ENCODE results near the gene MYO1F.
"Not testable (repeated sequence)": the region's sequence is repeated elsewhere in the genome, so short reads cannot be mapped to it uniquely, and the experiment has no call there.

MYO1F gene

GRCh38 chr19:8558325-8558724 lies 18.9 kb downstream of the MYO1F start:
- ATAC-seq (ENCODE audit: insufficient read depth, low read depth): no peak
- Histone ChIP-seq H3K27me3 (ENCODE audit: insufficient read depth, low read length, poor library complexity) (no peaks in the 10 kb centered on the region), H3K27ac (ENCODE audit: low read length) (no peak overlapping the region), H4K20me1 (ENCODE audit: insufficient read depth, low read length) (no peaks in the 10 kb centered on the region), H3K4me1 (ENCODE audit: insufficient read depth, low read length) (no peaks in the 10 kb centered on the region), H3K36me3 (ENCODE audit: insufficient read depth, low read length) (no peaks in the 10 kb centered on the region), H3K9me3 (ENCODE audit: insufficient read depth, low read length, severe bottlenecking) (no peaks in the 10 kb centered on the region), H2AFZ (ENCODE audit: low read depth, low read length) (no peak overlapping the region), H3K4me3 (ENCODE audit: low read depth in 1 of 2, low read length in 2 of 2) (no peak overlapping the region), H3K4me2 (ENCODE audit: insufficient read depth, low read length) (no peak overlapping the region), H3K79me2 (ENCODE audit: insufficient read depth, low read length) (no peaks in the 10 kb centered on the region), H3K9ac (ENCODE audit: low read depth, low read length) (no peak overlapping the region)
- DNase-seq: no peak
- TF ChIP-seq, protein P1, sequence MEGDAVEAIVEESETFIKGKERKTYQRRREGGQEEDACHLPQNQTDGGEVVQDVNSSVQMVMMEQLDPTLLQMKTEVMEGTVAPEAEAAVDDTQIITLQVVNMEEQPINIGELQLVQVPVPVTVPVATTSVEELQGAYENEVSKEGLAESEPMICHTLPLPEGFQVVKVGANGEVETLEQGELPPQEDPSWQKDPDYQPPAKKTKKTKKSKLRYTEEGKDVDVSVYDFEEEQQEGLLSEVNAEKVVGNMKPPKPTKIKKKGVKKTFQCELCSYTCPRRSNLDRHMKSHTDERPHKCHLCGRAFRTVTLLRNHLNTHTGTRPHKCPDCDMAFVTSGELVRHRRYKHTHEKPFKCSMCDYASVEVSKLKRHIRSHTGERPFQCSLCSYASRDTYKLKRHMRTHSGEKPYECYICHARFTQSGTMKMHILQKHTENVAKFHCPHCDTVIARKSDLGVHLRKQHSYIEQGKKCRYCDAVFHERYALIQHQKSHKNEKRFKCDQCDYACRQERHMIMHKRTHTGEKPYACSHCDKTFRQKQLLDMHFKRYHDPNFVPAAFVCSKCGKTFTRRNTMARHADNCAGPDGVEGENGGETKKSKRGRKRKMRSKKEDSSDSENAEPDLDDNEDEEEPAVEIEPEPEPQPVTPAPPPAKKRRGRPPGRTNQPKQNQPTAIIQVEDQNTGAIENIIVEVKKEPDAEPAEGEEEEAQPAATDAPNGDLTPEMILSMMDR (IDR thresholded peaks at IDR 0.05; ENCODE audit: borderline replicate concordance, extremely low read depth, low read length, poor library complexity, severe bottlenecking): no peak
- no peak for TF ChIP-seq EZH2 (IDR thresholded peaks at IDR 0.05; ENCODE audit: borderline replicate concordance, low read depth, low read length, severe bottlenecking)

DNA sequence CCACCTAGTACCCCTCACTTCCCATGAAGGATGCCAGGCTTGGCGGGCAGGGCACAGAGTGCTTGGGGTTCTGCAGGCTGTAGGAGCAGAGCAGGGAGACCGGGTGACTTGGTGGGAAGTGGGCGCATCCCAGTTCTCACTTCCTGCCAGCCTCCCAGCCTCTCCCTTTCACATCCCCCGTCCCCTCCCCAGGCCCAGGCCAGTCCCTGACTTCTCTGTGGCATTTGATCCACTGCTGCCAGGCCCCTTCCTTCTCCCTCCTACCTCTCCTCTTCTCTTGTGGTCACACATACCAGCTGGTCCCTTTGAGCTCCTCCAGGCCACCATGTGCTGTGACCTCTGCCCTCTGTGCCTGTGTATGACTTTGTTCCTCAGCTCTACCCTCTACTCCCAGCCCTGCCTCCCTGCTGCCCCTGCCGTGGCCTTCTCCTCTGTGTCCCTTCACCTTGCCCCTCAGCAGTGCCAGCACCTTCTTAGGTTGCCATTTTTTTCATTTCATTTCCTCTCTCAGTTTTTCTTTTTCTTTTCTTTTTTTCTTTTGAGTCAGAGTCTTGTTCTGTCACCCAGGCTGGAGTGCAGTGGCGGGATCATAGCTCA lies 19.5 kb downstream of the MYO1F start:
- Histone ChIP-seq H3K9ac (ENCODE audit: low read depth, low read length) (no peak overlapping the region), H2AFZ (ENCODE audit: low read depth, low read length) (no peak overlapping the region), H3K9me3 (ENCODE audit: insufficient read depth, low read length, severe bottlenecking) (no peaks in the 10 kb centered on the region), H3K27ac (ENCODE audit: low read length) (no peak overlapping the region), H3K79me2 (ENCODE audit: insufficient read depth, low read length) (no peaks in the 10 kb centered on the region), H4K20me1 (ENCODE audit: insufficient read depth, low read length) (no peaks in the 10 kb centered on the region), H3K27me3 (ENCODE audit: insufficient read depth, low read length, poor library complexity) (no peaks in the 10 kb centered on the region), H3K4me2 (ENCODE audit: insufficient read depth, low read length) (no peak overlapping the region), H3K4me1 (ENCODE audit: insufficient read depth, low read length) (no peaks in the 10 kb centered on the region), H3K36me3 (ENCODE audit: insufficient read depth, low read length) (no peaks in the 10 kb centered on the region), H3K4me3 (ENCODE audit: low read depth in 1 of 2, low read length in 2 of 2) (no peak overlapping the region)
- DNase-seq (no peak), ATAC-seq (ENCODE audit: insufficient read depth, low read depth) (peak; percentile 31; the same call in 1 of the 3 replicates)
- TF ChIP-seq, protein P1 (IDR thresholded peaks at IDR 0.05; ENCODE audit: borderline replicate concordance, extremely low read depth, low read length, poor library complexity, severe bottlenecking): no peak
- no peak for TF ChIP-seq EZH2 (IDR thresholded peaks at IDR 0.05; ENCODE audit: borderline replicate concordance, low read depth, low read length, severe bottlenecking)

DNA sequence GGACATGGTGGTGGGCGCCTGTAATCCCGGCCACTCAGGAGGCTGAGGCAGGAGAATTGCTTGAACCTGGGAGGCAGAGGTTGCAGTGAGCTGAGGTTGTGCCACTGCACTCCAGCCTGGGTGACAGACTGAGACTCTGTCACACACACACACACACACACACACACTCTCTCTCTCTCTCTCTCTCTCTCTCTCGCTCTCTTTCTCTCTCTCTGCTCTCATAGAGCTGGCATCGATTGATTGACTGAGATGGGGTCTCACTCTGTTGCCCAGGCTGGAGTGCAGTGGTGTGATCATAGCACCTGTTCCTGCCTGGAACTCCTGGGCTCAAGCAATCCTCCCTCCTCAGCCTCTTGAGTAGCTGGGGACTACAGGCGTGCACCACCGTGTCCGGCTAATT lies 23.5 kb downstream of the MYO1F start:
- not testable (repeated sequence) for ATAC-seq (ENCODE audit: insufficient read depth, low read depth)

DNA sequence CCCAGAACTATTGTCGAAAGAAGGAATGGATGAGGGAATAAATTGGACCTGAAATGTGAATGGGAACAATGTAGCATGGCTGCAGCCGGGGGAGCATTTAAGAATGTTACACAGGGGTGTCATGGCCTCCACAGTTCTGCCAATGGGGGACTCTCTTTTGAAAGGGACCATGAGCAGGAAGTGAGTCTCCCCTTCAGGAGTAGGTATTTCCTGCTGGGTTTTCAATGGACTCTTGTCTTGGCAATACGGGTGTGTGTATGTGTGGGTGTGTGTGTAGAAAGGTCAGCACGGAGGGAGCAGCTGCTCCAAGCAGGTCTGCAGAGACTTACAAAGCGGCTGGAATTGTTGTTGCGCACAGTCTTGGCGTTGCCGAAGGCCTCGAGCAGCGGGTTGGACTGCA lies 24.4 kb downstream of the MYO1F start:
- no peaks in the 10 kb centered on the region for H3K79me2 ChIP-seq (ENCODE audit: insufficient read depth, low read length)
- ATAC-seq (ENCODE audit: insufficient read depth, low read depth) (peak; percentile 52; the same call in 2 of the 3 replicates), DNase-seq (peak; percentile 39)
- no peak overlapping the region for H3K9ac ChIP-seq (ENCODE audit: low read depth, low read length)
- no peaks in the 10 kb centered on the region for H3K9me3 ChIP-seq (ENCODE audit: insufficient read depth, low read length, severe bottlenecking)
- H3K36me3 ChIP-seq (ENCODE audit: insufficient read depth, low read length): no peaks in the 10 kb centered on the region
- TF ChIP-seq, protein P1 (IDR thresholded peaks at IDR 0.05; ENCODE audit: borderline replicate concordance, extremely low read depth, low read length, poor library complexity, severe bottlenecking): no peak
- TF ChIP-seq EZH2 (IDR thresholded peaks at IDR 0.05; ENCODE audit: borderline replicate concordance, low read depth, low read length, severe bottlenecking): no peak
- no peaks in the 10 kb centered on the region for H4K20me1 ChIP-seq (ENCODE audit: insufficient read depth, low read length)
- H3K27ac ChIP-seq (ENCODE audit: low read length): no peak overlapping the region
- H3K4me1 ChIP-seq (ENCODE audit: insufficient read depth, low read length): no peaks in the 10 kb centered on the region
- H3K27me3 ChIP-seq (ENCODE audit: insufficient read depth, low read length, poor library complexity): no peaks in the 10 kb centered on the region
- no peak overlapping the region for H3K4me3 ChIP-seq (ENCODE audit: low read depth in 1 of 2, low read length in 2 of 2)
- peak overlapping the region; percentile 63 for H2AFZ ChIP-seq (ENCODE audit: low read depth, low read length)
- H3K4me2 ChIP-seq (ENCODE audit: insufficient read depth, low read length): no peak overlapping the region

More for the DNA sequence above, 23.5 kb downstream of the MYO1F start:
- not testable (repeated sequence) for H3K79me2 ChIP-seq (ENCODE audit: insufficient read depth, low read length); H3K4me2 ChIP-seq (ENCODE audit: insufficient read depth, low read length); H3K9ac ChIP-seq (ENCODE audit: low read depth, low read length); H3K9me3 ChIP-seq (ENCODE audit: insufficient read depth, low read length, severe bottlenecking); H3K4me1 ChIP-seq (ENCODE audit: insufficient read depth, low read length); H3K36me3 ChIP-seq (ENCODE audit: insufficient read depth, low read length); DNase-seq; H3K27ac ChIP-seq (ENCODE audit: low read length); H2AFZ ChIP-seq (ENCODE audit: low read depth, low read length); H4K20me1 ChIP-seq (ENCODE audit: insufficient read depth, low read length); H3K4me3 ChIP-seq (ENCODE audit: low read depth in 1 of 2, low read length in 2 of 2); H3K27me3 ChIP-seq (ENCODE audit: insufficient read depth, low read length, poor library complexity)

Measured in DND-41 (cell line).